Prostate gland (tissue), 2 donors: Measurements from ENCODE around the gene HDLBP.

Experiments used
- POLR2A ChIP-seq: fragments of 450-650 bp; IDR thresholded peaks from one replicate; pipeline ENCODE4 v1.6.1; 2016; ENCODE audit warnings: antibody characterized with exemption, mild to moderate bottlenecking
- TF ChIP-seq, protein P1 (sequence below), 4 experiments: fragments of 200-600 bp in 2 of 4; fragments of 450-650 bp in 2 of 4; sonication (generic) in 2 of 4; IDR thresholded peaks; 1 replicate in 3 of 4; 2 replicates in 1 of 4; pipeline ENCODE4 v1.5.1; 2016 to 2019; ENCODE audit warnings: antibody characterized with exemption in 4 of 4, mild to moderate bottlenecking in 2 of 4, moderate library complexity in 2 of 4

DNA sequence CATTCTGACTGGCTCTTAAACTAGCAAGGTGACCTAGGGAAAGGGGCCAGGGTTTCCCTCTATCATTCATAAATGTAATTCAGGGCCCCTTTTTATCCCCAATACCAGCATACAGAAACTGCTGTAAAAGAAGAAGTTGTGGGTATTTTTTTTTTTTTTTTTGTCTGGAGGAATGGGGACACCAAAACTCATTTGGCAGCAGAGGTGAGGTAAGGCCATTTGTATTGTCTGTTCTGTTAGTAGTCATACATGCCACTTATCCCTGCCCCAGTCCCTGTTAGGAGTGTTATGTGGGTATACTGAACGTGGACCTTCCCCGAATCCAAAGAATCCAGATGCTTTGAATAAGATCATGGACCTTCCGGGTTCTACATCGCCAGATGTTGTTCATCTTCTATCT lies 1.9 kb upstream of the HDLBP start:
- TF ChIP-seq POLR2A = no peak
- TF ChIP-seq, protein P1, sequence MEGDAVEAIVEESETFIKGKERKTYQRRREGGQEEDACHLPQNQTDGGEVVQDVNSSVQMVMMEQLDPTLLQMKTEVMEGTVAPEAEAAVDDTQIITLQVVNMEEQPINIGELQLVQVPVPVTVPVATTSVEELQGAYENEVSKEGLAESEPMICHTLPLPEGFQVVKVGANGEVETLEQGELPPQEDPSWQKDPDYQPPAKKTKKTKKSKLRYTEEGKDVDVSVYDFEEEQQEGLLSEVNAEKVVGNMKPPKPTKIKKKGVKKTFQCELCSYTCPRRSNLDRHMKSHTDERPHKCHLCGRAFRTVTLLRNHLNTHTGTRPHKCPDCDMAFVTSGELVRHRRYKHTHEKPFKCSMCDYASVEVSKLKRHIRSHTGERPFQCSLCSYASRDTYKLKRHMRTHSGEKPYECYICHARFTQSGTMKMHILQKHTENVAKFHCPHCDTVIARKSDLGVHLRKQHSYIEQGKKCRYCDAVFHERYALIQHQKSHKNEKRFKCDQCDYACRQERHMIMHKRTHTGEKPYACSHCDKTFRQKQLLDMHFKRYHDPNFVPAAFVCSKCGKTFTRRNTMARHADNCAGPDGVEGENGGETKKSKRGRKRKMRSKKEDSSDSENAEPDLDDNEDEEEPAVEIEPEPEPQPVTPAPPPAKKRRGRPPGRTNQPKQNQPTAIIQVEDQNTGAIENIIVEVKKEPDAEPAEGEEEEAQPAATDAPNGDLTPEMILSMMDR (IDR thresholded peaks at IDR 0.05) = no peak
